ENCODE measurements around the gene MCL1. TPM values are rescaled to one million over a fixed set of nuclear protein-coding genes. Genes with fewer than 3 reads are reported as not detected.
A peak's percentile ranks its signal among the peaks of the same experiment; 100 is the strongest.

MCL1 gene
- total RNA-seq, 1 experiment from 2014 or later: 261 TPM

- H3K9me3 Mint-ChIP-seq (ENCODE audit: low read depth, unreplicated experiment): no peaks in the 10 kb centered on the region
- H3K4me3 Mint-ChIP-seq (ENCODE audit: low read depth, unreplicated experiment): peak within 1 kb of the TSS; percentile 75
- TF ChIP-seq, protein P1, sequence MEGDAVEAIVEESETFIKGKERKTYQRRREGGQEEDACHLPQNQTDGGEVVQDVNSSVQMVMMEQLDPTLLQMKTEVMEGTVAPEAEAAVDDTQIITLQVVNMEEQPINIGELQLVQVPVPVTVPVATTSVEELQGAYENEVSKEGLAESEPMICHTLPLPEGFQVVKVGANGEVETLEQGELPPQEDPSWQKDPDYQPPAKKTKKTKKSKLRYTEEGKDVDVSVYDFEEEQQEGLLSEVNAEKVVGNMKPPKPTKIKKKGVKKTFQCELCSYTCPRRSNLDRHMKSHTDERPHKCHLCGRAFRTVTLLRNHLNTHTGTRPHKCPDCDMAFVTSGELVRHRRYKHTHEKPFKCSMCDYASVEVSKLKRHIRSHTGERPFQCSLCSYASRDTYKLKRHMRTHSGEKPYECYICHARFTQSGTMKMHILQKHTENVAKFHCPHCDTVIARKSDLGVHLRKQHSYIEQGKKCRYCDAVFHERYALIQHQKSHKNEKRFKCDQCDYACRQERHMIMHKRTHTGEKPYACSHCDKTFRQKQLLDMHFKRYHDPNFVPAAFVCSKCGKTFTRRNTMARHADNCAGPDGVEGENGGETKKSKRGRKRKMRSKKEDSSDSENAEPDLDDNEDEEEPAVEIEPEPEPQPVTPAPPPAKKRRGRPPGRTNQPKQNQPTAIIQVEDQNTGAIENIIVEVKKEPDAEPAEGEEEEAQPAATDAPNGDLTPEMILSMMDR (IDR thresholded peaks at IDR 0.05; ENCODE audit: unreplicated experiment): no peak
- H3K36me3 Mint-ChIP-seq (ENCODE audit: insufficient read depth, unreplicated experiment): peaks cover 72% of the 10 kb centered on the region
- CTCF ChIA-PET: interaction anchor here (0.5 to 1.4 kb wide), 6 partner anchors 16 to 466 kb away, joined by 3 to 8 read pairs (median 4); no protein-coding TSS in a partner anchor
- peaks cover 22% of the 10 kb centered on the region for H3K4me1 Mint-ChIP-seq (ENCODE audit: low read depth, unreplicated experiment)
- no TSS peak for BruUV-seq (replicated peaks)
- intact Hi-C loops (cut with micrococcal nuclease; ENCODE audit: unreplicated experiment): loop anchor here (5.0 kb wide), 2 partner anchors 62 to 87 kb away; partner anchors contain the start of gene TARS2
- H3K27me3 Mint-ChIP-seq (ENCODE audit: unreplicated experiment): peaks cover 14% of the 10 kb centered on the region
- peak within 1 kb of the TSS; percentile 73 for H3K27ac Mint-ChIP-seq (ENCODE audit: unreplicated experiment)
- peak; percentile 69 for DNase-seq
Measured at GRCh38 chr1:150548632-150549495, 30.5 kb downstream of the MCL1 start, which contains the start of gene ADAMTSL4. ADAMTSL4 (plus strand) TSS chr1:150549408; CDS start chr1:150552289, 2,881 bp downstream.

DNA sequence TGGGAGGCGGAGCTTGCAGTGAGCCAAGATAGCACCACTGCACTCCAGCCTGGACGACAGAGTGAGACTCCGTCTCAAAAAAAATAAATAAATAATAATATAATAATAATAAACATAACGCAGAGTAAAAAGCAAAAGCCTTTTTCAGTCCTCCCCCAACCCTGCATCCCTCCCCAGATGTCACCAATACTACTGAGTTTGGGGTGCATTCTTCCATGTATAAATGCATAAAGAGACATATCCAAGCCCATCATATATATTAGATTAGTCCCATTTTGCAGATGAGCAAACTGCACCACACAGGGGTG lies 31.1 kb downstream of the MCL1 start:
- no peak for DNase-seq
- peaks cover 14% of the 10 kb centered on the region for H3K27me3 Mint-ChIP-seq (ENCODE audit: unreplicated experiment)
- no peaks in the 10 kb centered on the region for H3K9me3 Mint-ChIP-seq (ENCODE audit: low read depth, unreplicated experiment)
- intact Hi-C loops (cut with micrococcal nuclease; ENCODE audit: unreplicated experiment): loop anchor here (5.0 kb wide), 2 partner anchors 61 to 86 kb away; partner anchors contain the start of gene TARS2
- CTCF ChIA-PET: interaction anchor here (0.6 to 1.4 kb wide), 4 partner anchors 16 to 73 kb away, joined by 3 to 8 read pairs (median 4); no protein-coding TSS in a partner anchor
- peaks cover 70% of the 10 kb centered on the region for H3K36me3 Mint-ChIP-seq (ENCODE audit: insufficient read depth, unreplicated experiment)
- peak overlapping the region; percentile 73 for H3K27ac Mint-ChIP-seq (ENCODE audit: unreplicated experiment)
- peak overlapping the region; percentile 75 for H3K4me3 Mint-ChIP-seq (ENCODE audit: low read depth, unreplicated experiment)
- TF ChIP-seq, protein P1 (IDR thresholded peaks at IDR 0.05; ENCODE audit: unreplicated experiment): no peak
- peaks cover 22% of the 10 kb centered on the region for H3K4me1 Mint-ChIP-seq (ENCODE audit: low read depth, unreplicated experiment)
- BruUV-seq (replicated peaks): no TSS peak

GRCh38 chr1:150546294-150546937 lies 33.0 kb downstream of the MCL1 start:
- no peak for DNase-seq
- peaks cover 14% of the 10 kb centered on the region for H3K27me3 Mint-ChIP-seq (ENCODE audit: unreplicated experiment)
- intact Hi-C loops (cut with micrococcal nuclease; ENCODE audit: unreplicated experiment): loop anchor here (5.0 kb wide), 2 partner anchors 59 to 84 kb away; partner anchors contain the start of gene TARS2
- CTCF ChIA-PET: interaction anchor here (0.5 kb wide), 1 partner anchor 60 kb away, joined by 5 read pairs; no protein-coding TSS in a partner anchor
- no peaks in the 10 kb centered on the region for H3K9me3 Mint-ChIP-seq (ENCODE audit: low read depth, unreplicated experiment)
- H3K4me3 Mint-ChIP-seq (ENCODE audit: low read depth, unreplicated experiment): no peak overlapping the region
- BruUV-seq (replicated peaks): no TSS peak
- H3K4me1 Mint-ChIP-seq (ENCODE audit: low read depth, unreplicated experiment): peaks cover 9% of the 10 kb centered on the region
- TF ChIP-seq, protein P1 (IDR thresholded peaks at IDR 0.05; ENCODE audit: unreplicated experiment): no peak
- H3K36me3 Mint-ChIP-seq (ENCODE audit: insufficient read depth, unreplicated experiment): peaks cover 56% of the 10 kb centered on the region
- peak overlapping the region; percentile 42 for H3K27ac Mint-ChIP-seq (ENCODE audit: unreplicated experiment)

GRCh38 chr1:150545486-150546032 lies 33.9 kb downstream of the MCL1 start:
- no peak for DNase-seq
- Mint-ChIP-seq H3K9me3 (ENCODE audit: low read depth, unreplicated experiment) (no peaks in the 10 kb centered on the region), H3K27me3 (ENCODE audit: unreplicated experiment) (peaks cover 14% of the 10 kb centered on the region), H3K27ac (ENCODE audit: unreplicated experiment) (no peak overlapping the region), H3K4me3 (ENCODE audit: low read depth, unreplicated experiment) (no peak overlapping the region), H3K4me1 (ENCODE audit: low read depth, unreplicated experiment) (peaks cover 9% of the 10 kb centered on the region), H3K36me3 (ENCODE audit: insufficient read depth, unreplicated experiment) (peaks cover 50% of the 10 kb centered on the region)
- BruUV-seq (replicated peaks): no TSS peak
- TF ChIP-seq, protein P1 (IDR thresholded peaks at IDR 0.05; ENCODE audit: unreplicated experiment): no peak
- CTCF ChIA-PET: interaction anchor here (0.5 to 0.7 kb wide), 2 partner anchors 21 to 63 kb away, joined by 5 to 11 read pairs; no protein-coding TSS in a partner anchor
- intact Hi-C loops (cut with micrococcal nuclease; ENCODE audit: unreplicated experiment): loop anchor here (5.0 kb wide), 2 partner anchors 58 to 83 kb away; partner anchors contain the start of gene TARS2

All from Calu3 (cell line).